Heart right ventricle (tissue), 16 donors: ENCODE measurements around the gene PLEKHB2. TPM values are rescaled to one million over a fixed set of nuclear protein-coding genes. Genes with fewer than 3 reads are reported as not detected.

Experiments
- ATAC-seq, 8 donors: fragments of 200-7000 bp; cut with Tn5 transposase; one replicate each; pipeline ENCODE4 v1.9.1; 2020; ENCODE audit warnings: mild to moderate bottlenecking in 8 of 8, moderate library complexity in 8 of 8, moderate number of reproducible peaks in 1 of 8
- DNase-seq, 2 donors: peaks; one replicate each; pipeline ENCODE4 v3.0.0-alpha.2; 2020
- H3K27ac ChIP-seq, 10 donors: fragments of 200-600 bp; sonication (generic) in 2 of 10; one replicate each; pipeline versions ENCODE4 v1.5.0 to v1.8.0; 2020 to 2022; ENCODE audit warnings: mild to moderate bottlenecking in 3 of 10
- H3K27me3 ChIP-seq, 7 donors: fragments of 200-600 bp; one replicate each; pipeline ENCODE4 v1.8.0; 2021 to 2022; ENCODE audit warnings: mild to moderate bottlenecking in 2 of 7
- H3K36me3 ChIP-seq, 9 donors: fragments of 200-600 bp; sonication (generic) in 1 of 9; one replicate each; pipeline versions ENCODE4 v1.5.0 to v1.8.0; 2020 to 2022; ENCODE audit warnings: mild to moderate bottlenecking in 2 of 9
- H3K4me1 ChIP-seq, 9 donors: fragments of 200-600 bp; sonication (generic) in 1 of 9; one replicate each; pipeline versions ENCODE4 v1.5.0 to v1.8.0; 2020 to 2022; ENCODE audit warnings: mild to moderate bottlenecking in 4 of 9
- H3K4me3 ChIP-seq, 10 donors: fragments of 200-600 bp; sonication (generic) in 2 of 10; one replicate each; pipeline versions ENCODE4 v1.5.0 to v1.8.0; 2020 to 2022; ENCODE audit warnings: mild to moderate bottlenecking in 7 of 10, moderate library complexity in 2 of 10
- H3K9me3 ChIP-seq, 11 donors: fragments of 200-600 bp in 10 of 11; sonication (generic) in 2 of 11; one replicate each; pipeline versions ENCODE4 v1.5.0 to v1.8.0; 2013 to 2022; ENCODE audit warnings: mild to moderate bottlenecking in 2 of 11, control low read depth in 1 of 11, moderate library complexity in 1 of 11
- WGBS, 2 donors: extraction: QIAGEN DNeasy Blood & Tissue Kit; methylation state at CpG; one replicate each; pipeline ENCODE4 v1.1.7; 2013; ENCODE audit warnings: inconsistent platforms in 1 of 2; 5-methylcytosine and 5-hydroxymethylcytosine counted together
- intact Hi-C, 10 donors: fragments of 100-400 bp; cut with DNase I; formaldehyde crosslinking; loops; one replicate each; pipeline versions ENCODE4 v1.11.1 to v1.14.2; 2022
- polyA plus RNA-seq, 2 donors: library from polyadenylated mRNA; stranded (reverse); fragments of 200-250 nt; gene quantifications; one replicate each; pipeline ENCODE4 v1.2.3, GENCODE V29; 2013
- total RNA-seq, 10 donors: library from RNA; stranded (reverse); fragmentation: NEBNext Ultra II Directional in 3 of 10; extraction: Animal tissue kit (Norgen Biotek cat#: 25700) in 3 of 10; gene quantifications; one replicate each; pipeline versions ENCODE4 v1.2.1 to v1.2.4, GENCODE V29; 2021 to 2023
- TF ChIP-seq, protein P1 (sequence below), 9 donors: fragments of 200-600 bp; sonication (generic) in 2 of 9; IDR thresholded peaks; one replicate each; pipeline versions ENCODE4 v1.5.0 to v1.8.0; 2021 to 2022; ENCODE audit warnings: antibody characterized with exemption in 9 of 9, mild to moderate bottlenecking in 5 of 9, moderate library complexity in 1 of 9
- donor health status: Arrhythmogenic right ventricular cardiomyopathy.
- donor health status: ischemic (EF 13 %, LVEDD 7.1; RV severe dilation, severe dysfunction).
- donor health status: healthy with polysubstance abuse.
- donor health status: DM: no; HTN: yes; CAD: no.
- donor health status: DM: no; HTN: no; CAD: no.
- donor health status: ischemic (EF 25% LVEDD 6.9; RV normal size, moderate dysfunction).
- donor health status: ischemic (EF 25% LVEDD 5.7; RV mildly dilated, moderate dysfunction).
- donor health status: healthy.
- donor health status: DM: yes; HTN: yes; CAD: no.
- donor health status: Ischemic cardiomyopathy.
- donor health status: ischemic (EF 35%, LVEDD 5.7; RV mildly dilated, moderate dysfunction).
- donor health status: nonischemic (EF 11% LVEDD 7.7; RV severe dilation, severe dysfunction).
- donor health status: DM: yes; HTN: yes; CAD: no.
- donor health status: PGD.
- donor health status: ischemic (EF 29% LVEDD 5.4; RV normal size, mild dysfunction).
- donor health status: nonischemic (EF 23%, LVEDD 6.1; RV moderate dilation, normal function).

The PLEKHB2 gene
- total and polyA plus RNA-seq, 12 donors = 8.7 to 50.4 (median 33.1) TPM

GRCh38 chr2:131103165-131103564 lies 2.0 kb upstream of the PLEKHB2 start:
- Histone ChIP-seq H3K4me3 (no peak overlapping the region), H3K27me3 (no peaks in the 10 kb centered on the region), H3K9me3 (no peaks in the 10 kb centered on the region), H3K27ac (peak overlapping the region in 1 of 10 donors; percentile 92), H3K4me1 (peaks cover 0 to 33% (median 30%) of the 10 kb centered on the region in 9 donors), H3K36me3 (peaks cover 0 to 8% (median 0%) of the 10 kb centered on the region in 9 donors)
- 91 to 100% methylated on average over 2 of the region's 2 CpGs for WGBS, 2 donors
- no peak for ATAC-seq
- TF ChIP-seq, protein P1, sequence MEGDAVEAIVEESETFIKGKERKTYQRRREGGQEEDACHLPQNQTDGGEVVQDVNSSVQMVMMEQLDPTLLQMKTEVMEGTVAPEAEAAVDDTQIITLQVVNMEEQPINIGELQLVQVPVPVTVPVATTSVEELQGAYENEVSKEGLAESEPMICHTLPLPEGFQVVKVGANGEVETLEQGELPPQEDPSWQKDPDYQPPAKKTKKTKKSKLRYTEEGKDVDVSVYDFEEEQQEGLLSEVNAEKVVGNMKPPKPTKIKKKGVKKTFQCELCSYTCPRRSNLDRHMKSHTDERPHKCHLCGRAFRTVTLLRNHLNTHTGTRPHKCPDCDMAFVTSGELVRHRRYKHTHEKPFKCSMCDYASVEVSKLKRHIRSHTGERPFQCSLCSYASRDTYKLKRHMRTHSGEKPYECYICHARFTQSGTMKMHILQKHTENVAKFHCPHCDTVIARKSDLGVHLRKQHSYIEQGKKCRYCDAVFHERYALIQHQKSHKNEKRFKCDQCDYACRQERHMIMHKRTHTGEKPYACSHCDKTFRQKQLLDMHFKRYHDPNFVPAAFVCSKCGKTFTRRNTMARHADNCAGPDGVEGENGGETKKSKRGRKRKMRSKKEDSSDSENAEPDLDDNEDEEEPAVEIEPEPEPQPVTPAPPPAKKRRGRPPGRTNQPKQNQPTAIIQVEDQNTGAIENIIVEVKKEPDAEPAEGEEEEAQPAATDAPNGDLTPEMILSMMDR (IDR thresholded peaks at IDR 0.05) = no peak
- no peak for DNase-seq
- intact Hi-C loops = no loop called here

DNA sequence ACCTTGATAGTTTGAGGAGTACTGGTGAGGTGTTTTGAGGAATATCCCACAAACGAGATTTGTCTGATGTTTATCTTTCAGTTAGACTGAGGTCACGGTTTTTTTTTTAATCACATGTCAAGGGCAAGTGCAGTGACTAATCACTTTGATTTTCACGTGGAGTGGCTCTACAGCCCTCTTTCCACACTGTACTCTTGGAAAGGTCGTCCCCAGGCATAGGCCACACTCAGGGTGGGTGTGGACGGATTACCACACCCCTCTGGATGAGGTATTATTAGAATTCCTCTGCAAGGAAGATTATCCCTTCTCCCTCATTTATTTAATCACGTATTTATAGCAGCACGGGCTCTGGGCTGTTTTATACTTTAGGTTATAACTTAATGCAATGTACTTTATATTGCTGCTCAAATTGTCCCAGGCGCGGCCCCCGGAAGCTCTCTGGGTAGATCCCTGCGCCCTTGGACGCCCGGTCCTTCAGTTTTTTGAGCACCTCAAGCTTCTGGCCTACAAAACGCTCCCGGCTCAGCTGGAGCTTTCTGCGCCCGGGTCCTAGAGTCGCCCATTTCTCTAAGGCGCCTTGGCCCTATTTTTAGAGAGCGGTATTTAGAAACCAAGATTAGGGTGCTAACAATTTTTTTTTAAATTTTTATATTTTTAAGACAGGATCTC lies 515 bp upstream of the PLEKHB2 start:
- ATAC-seq (peak; percentile 80 to 88 (median 84)), DNase-seq (peak in 1 of 2 donors; percentile 39)
- H3K4me1 ChIP-seq = peaks cover 0 to 38% (median 30%) of the 10 kb centered on the region in 9 donors
- peak overlapping the region; percentile 66 to 99 (median 94) for H3K27ac ChIP-seq
- H3K27me3 ChIP-seq = no peaks in the 10 kb centered on the region
- intact Hi-C loops = loop anchor here in 1 of 10 donors (1.0 kb wide), 1 partner anchor 10 kb away; no protein-coding TSS in a partner anchor
- peaks cover 0 to 21% (median 0%) of the 10 kb centered on the region in 9 donors for H3K36me3 ChIP-seq
- 1% methylated on average over 20 of the region's 20 CpGs for WGBS, 2 donors
- H3K9me3 ChIP-seq = no peaks in the 10 kb centered on the region
- H3K4me3 ChIP-seq = peak overlapping the region; percentile 70 to 99 (median 92)
- TF ChIP-seq, protein P1 (IDR thresholded peaks at IDR 0.05) = no peak

GRCh38 chr2:131105950-131106801 lies 1.0 kb downstream of the PLEKHB2 start:
- Histone ChIP-seq H3K36me3 (peaks cover 0 to 32% (median 0%) of the 10 kb centered on the region in 9 donors), H3K4me3 (peak overlapping the region; percentile 70 to 99 (median 92)), H3K9me3 (no peaks in the 10 kb centered on the region), H3K27ac (peak overlapping the region; percentile 66 to 99 (median 94)), H3K27me3 (no peaks in the 10 kb centered on the region), H3K4me1 (peaks cover 0 to 38% (median 30%) of the 10 kb centered on the region in 9 donors)
- peak in 1 of 2 donors; percentile 38 for DNase-seq
- WGBS, 2 donors = 2 to 3% methylated on average over 19 of the region's 19 CpGs
- intact Hi-C loops = no loop called here
- peak in 7 of 8 donors; percentile 1 to 44 (median 22) for ATAC-seq
- TF ChIP-seq, protein P1 (IDR thresholded peaks at IDR 0.05) = no peak

DNA sequence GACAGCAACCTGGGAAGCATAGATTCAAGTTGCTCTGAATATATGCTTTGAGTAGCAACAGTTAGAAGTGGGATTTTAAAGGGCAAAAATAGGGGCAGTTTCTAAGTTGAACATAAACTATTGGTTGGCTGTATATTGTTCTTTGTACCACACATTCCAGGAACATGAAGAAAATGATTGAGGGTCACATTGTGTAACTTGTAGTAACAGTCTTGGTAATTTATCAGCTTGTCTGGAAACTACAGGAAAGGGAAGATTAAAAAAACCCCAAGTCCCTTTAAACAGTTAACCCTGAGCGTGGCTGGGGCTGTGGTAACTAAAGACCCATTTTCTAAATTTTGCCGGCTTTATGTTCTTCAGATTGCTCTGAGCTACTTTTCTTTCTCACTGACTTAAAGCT lies 7.4 kb downstream of the PLEKHB2 start:
- intact Hi-C loops = no loop called here
- H3K27ac ChIP-seq = no peak overlapping the region
- H3K36me3 ChIP-seq = peaks cover 0 to 56% (median 0%) of the 10 kb centered on the region in 9 donors
- H3K9me3 ChIP-seq = no peaks in the 10 kb centered on the region
- H3K27me3 ChIP-seq = no peaks in the 10 kb centered on the region
- WGBS, 2 donors = 80 to 87% methylated on average over 2 of the region's 2 CpGs
- ATAC-seq = no peak
- no peak for DNase-seq
- H3K4me1 ChIP-seq = peaks cover 0 to 47% (median 22%) of the 10 kb centered on the region in 9 donors
- TF ChIP-seq, protein P1 (IDR thresholded peaks at IDR 0.05) = no peak
- no peak overlapping the region for H3K4me3 ChIP-seq
